ENCODE data around the gene CPXM2. TPM values are rescaled to one million over a fixed set of nuclear protein-coding genes. Genes with fewer than 3 reads are reported as not detected.

The CPXM2 gene
- 1 to 10 TPM; 1.5 to 4.2 TPM for polyA plus RNA-seq

- peaks cover 2 to 7% of the 10 kb centered on the region in 2 donors for H3K4me1 ChIP-seq (ENCODE audit: control insufficient read depth in 2 of 2, insufficient read depth in 2 of 2, low read length in 1 of 2)
- WGBS, 2 donors: 6 to 20% methylated on average over 60 to 80 of the region's 80 CpGs
- H3K27ac ChIP-seq (ENCODE audit: low read depth in 2 of 2, low read length in 1 of 2): peak within 1 kb of the TSS; percentile 60 to 78
- no peaks in the 10 kb centered on the region for H3K36me3 ChIP-seq (ENCODE audit: control insufficient read depth in 2 of 2, insufficient read depth in 2 of 2, low read length in 1 of 2)
- no peaks in the 10 kb centered on the region for H3K9me3 ChIP-seq (ENCODE audit: control insufficient read depth in 2 of 2, insufficient read depth in 1 of 2, low read depth in 1 of 2, low read length in 1 of 2)
- H3K4me3 ChIP-seq (ENCODE audit: low read depth in 1 of 2, low read length in 2 of 2): peak within 1 kb of the TSS; percentile 35 to 45
- H3K27me3 ChIP-seq (ENCODE audit: control insufficient read depth in 1 of 2, insufficient read depth in 2 of 2, low read length in 2 of 2): no peaks in the 10 kb centered on the region
Measured at GRCh38 chr10:123891144-123892071, at the start of gene CPXM2. Gene CPXM2, minus strand, starts transcription at chr10:123891807. Its CDS starts 148 bp downstream, at chr10:123891659.

GRCh38 chr10:123939591-123939990, 48.0 kb upstream of the CPXM2 start:
- Histone ChIP-seq H3K9me3 (ENCODE audit: control insufficient read depth in 2 of 2, insufficient read depth in 1 of 2, low read depth in 1 of 2, low read length in 1 of 2) (no peaks in the 10 kb centered on the region), H3K4me3 (ENCODE audit: low read depth in 1 of 2, low read length in 2 of 2) (no peak overlapping the region), H3K36me3 (ENCODE audit: control insufficient read depth in 2 of 2, insufficient read depth in 2 of 2, low read length in 1 of 2) (no peaks in the 10 kb centered on the region), H3K4me1 (ENCODE audit: control insufficient read depth in 2 of 2, insufficient read depth in 2 of 2, low read length in 1 of 2) (no peaks in the 10 kb centered on the region), H3K27ac (ENCODE audit: low read depth in 2 of 2, low read length in 1 of 2) (no peak overlapping the region), H3K27me3 (ENCODE audit: control insufficient read depth in 1 of 2, insufficient read depth in 2 of 2, low read length in 2 of 2) (no peaks in the 10 kb centered on the region)
- WGBS, 2 donors: 89 to 96% methylated on average over 7 of the region's 7 CpGs

DNA sequence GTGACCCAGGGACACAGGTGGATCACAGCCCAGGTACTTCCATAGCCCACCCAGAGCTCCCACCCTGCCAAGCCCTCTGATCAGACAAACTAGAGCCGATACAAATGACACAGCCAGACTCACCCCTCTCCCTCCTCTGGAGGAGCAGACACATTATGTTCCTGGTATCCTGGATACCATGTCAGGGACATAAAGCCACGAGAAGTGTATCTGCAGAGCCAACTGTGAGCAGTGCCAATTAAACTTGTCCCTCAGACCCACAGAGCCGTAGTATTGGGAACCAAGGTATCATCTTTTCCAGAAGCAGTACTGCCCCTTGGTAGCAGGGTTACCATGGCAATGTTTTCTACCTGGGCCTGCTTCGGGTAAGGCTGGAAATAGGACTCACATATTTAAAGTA, 47.3 kb upstream of the CPXM2 start:
- Histone ChIP-seq H3K36me3 (ENCODE audit: control insufficient read depth in 2 of 2, insufficient read depth in 2 of 2, low read length in 1 of 2) (no peaks in the 10 kb centered on the region), H3K27me3 (ENCODE audit: control insufficient read depth in 1 of 2, insufficient read depth in 2 of 2, low read length in 2 of 2) (no peaks in the 10 kb centered on the region)
- WGBS, 2 donors: 77 to 87% methylated on average over 4 of the region's 4 CpGs

DNA sequence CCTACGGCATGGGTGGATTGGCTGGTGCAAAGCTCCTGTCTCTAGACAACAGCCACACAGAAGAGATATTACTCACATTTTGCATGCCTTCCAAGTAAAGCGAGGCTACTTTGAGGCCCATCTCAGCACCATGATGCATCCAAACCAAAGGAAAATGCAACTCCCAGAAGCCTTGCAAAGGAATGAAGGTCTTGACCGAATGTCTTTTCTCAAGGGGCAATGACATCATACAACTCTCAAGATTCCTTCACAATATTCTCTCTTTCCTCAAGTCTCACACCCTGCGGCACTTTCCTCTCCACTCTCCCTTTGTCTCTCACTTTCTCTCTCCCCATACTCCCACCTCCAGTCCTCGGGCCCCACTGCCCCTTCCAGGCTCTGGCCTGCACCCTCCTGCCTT, 44.8 kb upstream of the CPXM2 start:
- Histone ChIP-seq H3K36me3 (ENCODE audit: control insufficient read depth in 2 of 2, insufficient read depth in 2 of 2, low read length in 1 of 2) (no peaks in the 10 kb centered on the region), H3K27me3 (ENCODE audit: control insufficient read depth in 1 of 2, insufficient read depth in 2 of 2, low read length in 2 of 2) (no peaks in the 10 kb centered on the region), H3K4me1 (ENCODE audit: control insufficient read depth in 2 of 2, insufficient read depth in 2 of 2, low read length in 1 of 2) (no peaks in the 10 kb centered on the region), H3K27ac (ENCODE audit: low read depth in 2 of 2, low read length in 1 of 2) (no peak overlapping the region), H3K4me3 (ENCODE audit: low read depth in 1 of 2, low read length in 2 of 2) (no peak overlapping the region), H3K9me3 (ENCODE audit: control insufficient read depth in 2 of 2, insufficient read depth in 1 of 2, low read depth in 1 of 2, low read length in 1 of 2) (peaks cover 0 to 5% of the 10 kb centered on the region in 2 donors)
- 73 to 76% methylated on average over 5 of the region's 5 CpGs for WGBS, 2 donors

More for the DNA sequence above, 47.3 kb upstream of the CPXM2 start:
- Histone ChIP-seq H3K4me3 (ENCODE audit: low read depth in 1 of 2, low read length in 2 of 2) (no peak overlapping the region), H3K4me1 (ENCODE audit: control insufficient read depth in 2 of 2, insufficient read depth in 2 of 2, low read length in 1 of 2) (no peaks in the 10 kb centered on the region), H3K27ac (ENCODE audit: low read depth in 2 of 2, low read length in 1 of 2) (no peak overlapping the region), H3K9me3 (ENCODE audit: control insufficient read depth in 2 of 2, insufficient read depth in 1 of 2, low read depth in 1 of 2, low read length in 1 of 2) (no peaks in the 10 kb centered on the region)

DNA sequence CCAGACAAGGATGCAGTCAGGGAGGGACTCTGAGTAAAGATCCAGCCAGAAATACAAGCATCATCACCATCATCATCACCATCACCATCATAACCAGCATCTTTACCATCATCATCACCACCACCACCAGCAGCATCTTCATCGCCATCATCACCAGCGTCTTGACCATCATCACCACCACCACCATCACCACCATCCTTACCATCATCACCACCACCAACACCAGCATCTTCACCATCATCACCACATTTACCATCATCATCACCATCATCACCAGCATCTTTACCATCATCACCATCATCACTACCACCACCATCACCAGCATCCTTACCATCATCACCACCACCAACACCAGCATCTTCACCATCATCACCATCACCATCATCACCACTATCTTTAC, 44.1 kb upstream of the CPXM2 start:
- peaks cover 0 to 9% of the 10 kb centered on the region in 2 donors for H3K9me3 ChIP-seq (ENCODE audit: control insufficient read depth in 2 of 2, insufficient read depth in 1 of 2, low read depth in 1 of 2, low read length in 1 of 2)
- no peaks in the 10 kb centered on the region for H3K27me3 ChIP-seq (ENCODE audit: control insufficient read depth in 1 of 2, insufficient read depth in 2 of 2, low read length in 2 of 2)
- no peak overlapping the region for H3K4me3 ChIP-seq (ENCODE audit: low read depth in 1 of 2, low read length in 2 of 2)
- H3K4me1 ChIP-seq (ENCODE audit: control insufficient read depth in 2 of 2, insufficient read depth in 2 of 2, low read length in 1 of 2): no peaks in the 10 kb centered on the region
- no peak overlapping the region for H3K27ac ChIP-seq (ENCODE audit: low read depth in 2 of 2, low read length in 1 of 2)
- 97 to 100% methylated on average over 2 of the region's 2 CpGs for WGBS, 2 donors
- H3K36me3 ChIP-seq (ENCODE audit: control insufficient read depth in 2 of 2, insufficient read depth in 2 of 2, low read length in 1 of 2): no peaks in the 10 kb centered on the region

DNA sequence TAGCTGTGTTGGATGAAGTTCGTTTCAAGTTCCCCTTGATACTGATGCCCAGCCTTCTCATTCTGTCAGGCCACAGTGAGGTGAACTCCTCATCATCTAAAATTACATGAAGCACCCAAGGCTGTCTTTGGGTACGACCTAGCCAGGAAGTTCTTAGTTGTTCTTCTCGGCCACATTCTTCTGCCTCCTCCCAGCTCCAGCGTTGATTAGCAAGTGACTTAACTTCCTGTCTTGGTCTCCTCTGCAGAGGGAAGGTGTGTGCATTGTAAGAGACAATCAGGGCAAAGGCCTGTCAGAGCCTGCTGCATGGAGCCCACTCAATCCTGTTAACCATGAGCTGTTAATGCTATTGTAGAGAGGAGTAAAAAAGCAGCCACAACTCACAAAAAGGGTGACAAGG, 43.2 kb upstream of the CPXM2 start:
- 48 to 66% methylated on average over 4 of the region's 4 CpGs for WGBS, 2 donors
- H3K4me1 ChIP-seq (ENCODE audit: control insufficient read depth in 2 of 2, insufficient read depth in 2 of 2, low read length in 1 of 2): no peaks in the 10 kb centered on the region
- no peaks in the 10 kb centered on the region for H3K36me3 ChIP-seq (ENCODE audit: control insufficient read depth in 2 of 2, insufficient read depth in 2 of 2, low read length in 1 of 2)
- H3K27me3 ChIP-seq (ENCODE audit: control insufficient read depth in 1 of 2, insufficient read depth in 2 of 2, low read length in 2 of 2): no peaks in the 10 kb centered on the region
- H3K9me3 ChIP-seq (ENCODE audit: control insufficient read depth in 2 of 2, insufficient read depth in 1 of 2, low read depth in 1 of 2, low read length in 1 of 2): peaks cover 0 to 10% of the 10 kb centered on the region in 2 donors
- H3K4me3 ChIP-seq (ENCODE audit: low read depth in 1 of 2, low read length in 2 of 2): no peak overlapping the region
- H3K27ac ChIP-seq (ENCODE audit: low read depth in 2 of 2, low read length in 1 of 2): no peak overlapping the region

- no peak overlapping the region for H3K4me3 ChIP-seq (ENCODE audit: low read depth in 1 of 2, low read length in 2 of 2)
Measured at GRCh38 chr10:123930340-123931001, 38.9 kb upstream of the CPXM2 start.

GRCh38 chr10:123929791-123930190, 38.2 kb upstream of the CPXM2 start:
- Histone ChIP-seq H3K4me1 (ENCODE audit: control insufficient read depth in 2 of 2, insufficient read depth in 2 of 2, low read length in 1 of 2) (no peaks in the 10 kb centered on the region), H3K36me3 (ENCODE audit: control insufficient read depth in 2 of 2, insufficient read depth in 2 of 2, low read length in 1 of 2) (no peaks in the 10 kb centered on the region), H3K27ac (ENCODE audit: low read depth in 2 of 2, low read length in 1 of 2) (peak overlapping the region in 1 of 2 donors; percentile 9), H3K4me3 (ENCODE audit: low read depth in 1 of 2, low read length in 2 of 2) (no peak overlapping the region), H3K9me3 (ENCODE audit: control insufficient read depth in 2 of 2, insufficient read depth in 1 of 2, low read depth in 1 of 2, low read length in 1 of 2) (peaks cover 0 to 13% of the 10 kb centered on the region in 2 donors), H3K27me3 (ENCODE audit: control insufficient read depth in 1 of 2, insufficient read depth in 2 of 2, low read length in 2 of 2) (no peaks in the 10 kb centered on the region)
- WGBS, 2 donors: 62 to 76% methylated on average over 7 of the region's 7 CpGs

More at GRCh38 chr10:123930340-123931001, 38.9 kb upstream of the CPXM2 start:
- peaks cover 0 to 13% of the 10 kb centered on the region in 2 donors for H3K9me3 ChIP-seq (ENCODE audit: control insufficient read depth in 2 of 2, insufficient read depth in 1 of 2, low read depth in 1 of 2, low read length in 1 of 2)
- WGBS, 2 donors: 71 to 73% methylated on average over 9 of the region's 9 CpGs
- H3K4me1 ChIP-seq (ENCODE audit: control insufficient read depth in 2 of 2, insufficient read depth in 2 of 2, low read length in 1 of 2): no peaks in the 10 kb centered on the region
- H3K27me3 ChIP-seq (ENCODE audit: control insufficient read depth in 1 of 2, insufficient read depth in 2 of 2, low read length in 2 of 2): no peaks in the 10 kb centered on the region
- peak overlapping the region in 1 of 2 donors; percentile 35 for H3K27ac ChIP-seq (ENCODE audit: low read depth in 2 of 2, low read length in 1 of 2)
- H3K36me3 ChIP-seq (ENCODE audit: control insufficient read depth in 2 of 2, insufficient read depth in 2 of 2, low read length in 1 of 2): no peaks in the 10 kb centered on the region

- Histone ChIP-seq H3K27me3 (ENCODE audit: control insufficient read depth in 1 of 2, insufficient read depth in 2 of 2, low read length in 2 of 2) (no peaks in the 10 kb centered on the region), H3K27ac (ENCODE audit: low read depth in 2 of 2, low read length in 1 of 2) (no peak overlapping the region), H3K4me3 (ENCODE audit: low read depth in 1 of 2, low read length in 2 of 2) (no peak overlapping the region), H3K36me3 (ENCODE audit: control insufficient read depth in 2 of 2, insufficient read depth in 2 of 2, low read length in 1 of 2) (no peaks in the 10 kb centered on the region), H3K4me1 (ENCODE audit: control insufficient read depth in 2 of 2, insufficient read depth in 2 of 2, low read length in 1 of 2) (no peaks in the 10 kb centered on the region), H3K9me3 (ENCODE audit: control insufficient read depth in 2 of 2, insufficient read depth in 1 of 2, low read depth in 1 of 2, low read length in 1 of 2) (peaks cover 0 to 13% of the 10 kb centered on the region in 2 donors)
- 75 to 89% methylated on average over 2 of the region's 2 CpGs for WGBS, 2 donors
Measured at GRCh38 chr10:123928427-123928826, 36.8 kb upstream of the CPXM2 start.
